GM21825 (cell line): Measurements from ENCODE around the gene EPHB3.

Source experiments
- ATAC-seq: cut with Tn5 transposase; IDR thresholded peaks from one replicate; pipeline ENCODE4 v1.9.1; 2021; ENCODE audit warnings: mild to moderate bottlenecking, moderate library complexity; ENCODE audit not compliant: unreplicated experiment

EPHB3 gene

GRCh38 chr3:184578822-184579221 lies 17.2 kb downstream of the EPHB3 start:
- no peak for ATAC-seq

- no peak for ATAC-seq
Measured at GRCh38 chr3:184579513-184579912, 17.9 kb downstream of the EPHB3 start.

- ATAC-seq = no peak
Measured at GRCh38 chr3:184580376-184580775, 18.8 kb downstream of the EPHB3 start.

DNA sequence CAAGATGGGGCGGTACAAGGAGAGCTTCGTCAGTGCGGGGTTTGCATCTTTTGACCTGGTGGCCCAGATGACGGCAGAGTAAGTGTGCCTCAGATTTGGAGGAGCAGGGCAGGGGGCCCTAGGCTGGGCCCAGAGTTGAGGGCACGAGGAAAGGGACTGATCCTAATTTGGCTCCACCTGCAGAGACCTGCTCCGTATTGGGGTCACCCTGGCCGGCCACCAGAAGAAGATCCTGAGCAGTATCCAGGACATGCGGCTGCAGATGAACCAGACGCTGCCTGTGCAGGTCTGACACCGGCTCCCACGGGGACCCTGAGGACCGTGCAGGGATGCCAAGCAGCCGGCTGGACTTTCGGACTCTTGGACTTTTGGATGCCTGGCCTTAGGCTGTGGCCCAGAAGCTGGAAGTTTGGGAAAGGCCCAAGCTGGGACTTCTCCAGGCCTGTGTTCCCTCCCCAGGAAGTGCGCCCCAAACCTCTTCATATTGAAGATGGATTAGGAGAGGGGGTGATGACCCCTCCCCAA lies 19.8 kb downstream of the EPHB3 start:
- no peak for ATAC-seq

DNA sequence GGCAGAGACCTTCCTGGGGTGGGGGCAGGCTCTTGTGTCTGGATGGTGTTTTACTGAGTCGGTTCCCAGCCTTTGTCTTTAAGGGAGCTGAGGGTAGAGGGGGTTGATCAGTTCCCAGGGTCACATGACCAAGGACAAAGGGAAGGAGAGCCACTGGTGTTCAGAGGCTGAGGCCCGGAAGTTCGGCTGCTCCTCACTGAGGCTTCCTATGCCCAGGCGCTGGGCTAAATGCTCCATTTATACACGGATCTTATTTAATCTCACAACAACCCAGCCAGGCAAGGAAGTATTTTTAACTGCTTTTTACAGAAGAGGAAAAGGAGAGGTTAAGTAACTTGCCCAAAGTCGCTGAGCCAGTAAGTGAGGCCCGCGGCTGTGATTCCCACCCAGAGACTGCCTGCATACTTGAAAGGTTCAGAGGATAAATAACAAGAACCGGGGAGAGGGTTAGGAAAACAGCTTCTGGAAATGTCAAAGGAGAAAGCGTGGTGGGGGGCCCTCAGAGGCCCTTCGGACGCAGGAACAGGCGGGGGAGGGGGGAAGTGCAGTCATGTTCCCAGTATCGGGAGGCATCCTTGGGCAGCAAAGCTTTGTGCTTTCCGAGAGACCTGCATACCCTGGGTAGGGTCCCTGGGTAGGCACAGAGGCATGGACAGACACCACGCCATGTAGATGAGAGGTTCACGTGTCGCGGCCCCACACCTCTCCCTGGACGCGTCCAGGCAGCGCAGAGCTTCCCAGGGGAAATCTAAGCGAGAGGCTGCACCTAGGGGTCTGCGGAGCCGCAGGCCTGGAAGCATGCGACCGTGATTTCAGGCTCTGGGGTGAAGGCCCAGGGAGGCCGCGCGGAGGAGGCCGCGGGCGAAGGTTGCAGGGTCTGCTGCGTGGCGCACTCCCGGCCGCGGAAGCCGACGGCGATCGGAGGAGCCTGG lies 21.3 kb downstream of the EPHB3 start:
- ATAC-seq = no peak

DNA sequence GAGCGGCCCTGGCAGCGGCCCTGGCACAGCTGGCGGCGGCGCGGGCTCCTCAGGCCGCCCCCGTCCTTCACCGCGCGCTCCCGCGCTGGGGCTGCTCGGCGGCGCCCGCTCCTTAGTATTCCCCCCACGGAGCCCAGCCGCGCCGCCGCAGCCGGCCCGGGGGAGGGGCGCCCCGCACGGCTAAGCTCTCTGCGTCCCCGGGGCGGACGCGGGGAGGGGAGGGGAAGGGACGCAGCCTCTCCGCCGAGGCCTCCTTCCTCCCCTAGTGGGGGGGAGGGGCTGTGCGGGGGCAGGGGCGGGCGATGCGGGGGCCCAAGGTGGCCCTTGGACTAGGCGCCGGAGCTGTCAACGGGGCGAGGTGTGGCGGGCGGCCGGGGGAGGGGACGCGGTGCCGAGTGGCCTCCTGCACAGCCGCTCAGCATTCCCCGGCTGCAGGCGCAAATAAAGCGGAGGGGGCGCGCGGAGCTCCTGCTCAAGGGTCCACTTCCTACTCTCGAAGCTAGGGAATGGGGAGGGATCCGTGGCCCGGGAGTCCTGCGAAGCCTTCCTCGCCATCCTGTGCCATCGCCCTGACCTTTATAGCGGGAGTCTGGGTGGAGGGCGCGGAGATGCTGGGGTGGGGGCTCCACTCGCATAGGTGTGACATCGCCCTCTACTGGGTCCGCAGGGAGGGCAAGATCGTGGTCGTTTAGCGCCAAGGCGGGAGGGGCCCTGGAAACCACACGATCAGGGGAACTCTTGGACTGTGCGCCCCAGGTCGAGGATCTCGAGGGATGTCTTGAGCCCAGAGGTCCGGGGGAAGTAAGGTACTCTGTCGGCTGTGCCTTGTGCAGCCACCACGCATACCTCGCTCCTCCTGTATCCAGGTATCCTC lies 22.2 kb downstream of the EPHB3 start:
- ATAC-seq = no peak

DNA sequence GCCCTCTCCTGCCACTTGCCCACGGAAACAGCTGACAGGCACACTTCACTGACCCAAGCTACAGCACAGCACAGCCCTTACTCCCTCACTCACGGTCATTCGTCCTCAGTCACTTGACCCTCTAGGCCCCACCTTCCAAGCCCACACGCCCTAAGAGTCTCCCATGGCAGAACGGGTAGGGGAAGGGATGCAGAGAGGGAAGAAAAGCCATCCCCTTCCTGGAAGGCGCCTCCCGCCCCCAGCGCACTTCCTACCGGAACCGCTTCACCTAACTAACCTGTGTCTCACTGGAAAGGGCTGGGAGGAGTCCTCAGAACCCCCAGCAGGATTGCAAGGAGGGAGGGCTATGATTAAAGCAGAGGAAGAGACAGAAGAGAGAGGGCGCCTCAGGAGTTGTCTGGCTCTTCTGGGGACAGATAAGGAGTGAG lies 22.9 kb downstream of the EPHB3 start:
- ATAC-seq = no peak

- ATAC-seq = no peak
Measured at GRCh38 chr3:184585545-184585944, 24.0 kb downstream of the EPHB3 start.

DNA sequence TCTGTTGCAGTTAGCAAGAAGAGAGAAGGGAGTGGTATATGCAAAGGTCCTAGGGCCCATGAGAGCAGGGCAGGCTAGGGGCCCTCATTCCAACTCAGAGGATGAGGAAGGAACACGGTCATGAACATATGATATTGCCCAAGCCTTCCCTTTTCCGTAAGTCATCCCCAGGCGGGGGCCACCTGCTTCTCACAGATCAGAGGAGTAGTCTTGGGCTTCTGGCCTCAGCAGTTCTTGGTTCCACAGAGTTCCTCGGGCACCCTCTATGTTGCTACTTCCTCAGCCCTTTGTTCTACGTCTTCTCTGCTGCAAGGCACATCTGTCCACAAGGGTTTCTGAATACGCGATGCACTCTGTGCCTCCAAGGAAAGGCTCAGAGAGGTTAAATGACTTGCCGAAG lies 25.3 kb downstream of the EPHB3 start:
- ATAC-seq = no peak

GRCh38 chr3:184588776-184589175 lies 27.2 kb downstream of the EPHB3 start:
- ATAC-seq = no peak

GRCh38 chr3:184590795-184591194 lies 29.2 kb downstream of the EPHB3 start:
- no peak for ATAC-seq

- no peak for ATAC-seq
Measured at GRCh38 chr3:184591789-184592188, 30.2 kb downstream of the EPHB3 start.

DNA sequence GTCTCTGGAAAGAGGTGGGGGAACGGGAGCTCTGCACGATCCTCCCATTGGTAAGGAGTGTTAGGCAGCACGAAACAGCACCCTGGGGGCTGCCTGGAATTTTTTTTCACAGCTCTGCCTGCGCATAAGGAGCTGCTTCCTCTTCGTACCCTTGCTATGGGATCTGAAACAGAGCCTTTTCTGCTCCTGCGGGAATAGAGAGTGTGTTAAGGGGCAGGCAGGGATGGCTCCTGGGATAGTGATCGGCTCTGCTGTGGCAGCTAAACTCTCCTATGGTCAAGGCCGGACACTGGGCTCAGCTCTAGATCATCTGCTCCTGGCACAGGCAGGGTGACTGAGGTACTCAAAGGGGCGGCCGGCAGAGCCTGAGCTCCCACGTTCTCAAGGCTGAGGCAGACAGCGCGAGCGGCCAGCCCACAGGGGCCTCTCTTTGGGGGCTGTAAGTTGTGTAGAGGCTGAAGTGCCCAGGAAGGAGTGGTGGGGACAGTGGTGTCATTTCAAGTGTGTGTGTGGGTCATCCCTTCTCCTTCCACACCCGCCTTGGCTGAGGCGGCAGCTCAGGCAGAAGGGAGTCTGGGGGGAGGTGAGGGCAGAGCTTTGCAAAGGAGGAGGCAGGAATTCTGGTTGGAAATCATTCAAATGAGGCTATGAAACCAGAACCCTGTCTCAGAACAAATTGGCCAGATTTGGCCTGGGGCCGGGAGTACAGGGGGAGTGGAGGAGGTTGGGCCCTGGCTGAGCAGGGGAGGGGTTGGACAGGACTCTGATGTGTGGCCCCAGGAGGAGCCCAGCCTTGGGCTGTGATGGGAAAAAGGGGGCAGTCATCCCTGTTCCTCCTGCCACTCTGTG lies 31.0 kb downstream of the EPHB3 start:
- ATAC-seq = no peak

- no peak for ATAC-seq
Measured at GRCh38 chr3:184593220-184593927, 31.8 kb downstream of the EPHB3 start.

DNA sequence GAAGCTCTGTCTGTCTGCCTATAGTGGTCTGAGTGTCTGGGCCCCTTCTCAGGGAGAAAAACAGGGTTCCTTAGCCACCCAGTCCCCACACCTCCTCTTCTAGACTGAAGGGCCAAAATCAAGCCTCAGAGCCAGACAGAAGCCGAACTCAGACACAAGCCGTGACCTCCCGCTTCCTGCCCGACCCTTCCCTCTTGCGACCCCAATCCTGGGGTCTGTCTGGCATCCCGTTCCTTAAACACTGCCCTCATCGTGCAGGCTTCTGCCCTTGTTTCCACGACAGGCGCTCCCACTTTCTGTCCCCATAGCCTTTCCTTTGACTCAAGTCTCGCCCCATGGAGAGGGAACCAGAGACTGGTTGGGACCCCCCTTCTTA lies 32.3 kb downstream of the EPHB3 start:
- no peak for ATAC-seq

DNA sequence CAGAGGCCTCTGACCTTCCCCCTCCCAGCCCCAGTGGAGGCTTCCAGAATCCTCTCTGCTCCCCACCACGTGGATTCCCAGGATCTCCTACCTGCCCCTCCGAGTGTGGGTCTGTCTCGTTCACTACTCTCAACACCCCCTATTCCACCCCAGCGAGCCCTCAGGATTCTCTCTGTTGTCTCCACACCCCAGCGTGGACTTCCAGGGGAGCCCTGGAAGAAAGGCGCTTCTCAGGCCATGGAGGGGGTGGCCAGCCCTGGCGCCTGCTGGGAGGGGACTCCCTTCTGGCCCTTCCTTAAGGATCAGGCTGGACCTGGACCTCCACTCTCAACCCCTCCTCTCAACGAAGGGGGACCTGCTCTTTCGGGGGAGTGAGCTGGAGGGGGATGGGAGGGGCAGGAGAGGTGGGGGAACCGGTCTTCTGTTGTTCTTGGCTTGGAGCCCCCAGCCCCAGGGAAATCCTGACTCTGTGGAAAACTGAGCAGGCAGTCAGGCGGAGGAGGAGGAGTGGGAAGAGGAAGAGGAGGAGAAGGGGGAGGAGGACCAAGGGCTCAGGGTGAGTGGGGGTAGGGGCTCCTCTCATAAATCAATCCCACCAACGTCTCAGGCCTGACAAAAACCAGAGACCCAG lies 32.9 kb downstream of the EPHB3 start:
- no peak for ATAC-seq

DNA sequence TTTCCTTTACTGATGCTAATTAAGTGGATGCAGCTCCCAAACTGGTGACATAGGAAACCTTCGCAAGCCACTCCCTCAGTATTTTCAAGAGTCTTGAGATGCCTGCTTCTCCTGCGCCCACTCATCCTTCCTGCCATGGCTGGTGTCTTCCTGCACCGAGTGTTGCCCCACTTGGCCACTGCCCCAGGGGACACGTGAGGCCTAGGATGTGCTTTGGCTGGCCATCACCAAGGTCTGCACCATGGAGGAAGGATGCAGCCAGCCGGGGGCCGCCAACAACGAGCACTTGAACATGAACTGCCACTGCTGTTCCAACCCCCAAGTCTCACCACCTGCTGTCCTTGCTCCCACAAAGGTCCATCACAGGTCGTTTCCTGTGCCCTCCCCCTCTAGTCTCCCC lies 34.1 kb downstream of the EPHB3 start:
- no peak for ATAC-seq

GRCh38 chr3:184596233-184596632 lies 34.6 kb downstream of the EPHB3 start:
- no peak for ATAC-seq

DNA sequence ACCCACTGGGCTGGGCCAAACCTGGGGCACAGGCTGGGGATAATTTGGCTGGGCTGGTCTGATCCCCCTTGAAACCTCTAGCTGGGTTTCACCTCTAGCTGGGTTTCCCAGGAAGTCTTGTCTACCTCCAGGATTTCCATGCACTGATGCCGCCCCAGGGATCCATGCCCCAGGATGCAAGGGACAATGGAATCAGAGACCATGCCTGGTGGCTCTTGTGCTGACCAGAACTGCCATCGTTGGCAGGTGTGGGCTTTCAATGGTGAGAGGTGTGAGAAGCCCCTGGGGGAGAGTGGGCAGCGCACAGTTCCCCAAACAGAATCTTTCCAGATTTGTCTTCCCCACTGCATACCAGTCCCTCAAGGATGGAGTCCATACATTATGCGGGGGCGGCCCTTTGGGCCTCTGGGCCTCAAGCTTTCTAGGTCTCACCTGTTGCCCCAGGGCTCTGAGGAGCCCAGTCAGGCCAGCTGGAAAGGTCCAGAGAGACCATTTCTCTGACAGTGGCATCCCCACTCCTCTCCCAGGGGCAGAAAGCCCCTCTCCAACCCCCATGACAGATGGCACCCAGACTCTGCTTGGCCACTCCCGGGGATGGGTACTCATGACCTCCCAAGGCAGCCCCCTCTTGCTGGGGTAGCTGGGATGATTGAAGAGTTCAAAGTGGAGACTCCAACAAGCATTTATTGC lies 35.4 kb downstream of the EPHB3 start:
- no peak for ATAC-seq
